C4-2B (cell line): ENCODE measurements around the gene LRP10.

Experiments used
- H3K27ac ChIP-seq: fragments of 450-650 bp; 2 replicates; pipeline ENCODE4 v1.5.1; 2017
- CTCF ChIP-seq: fragments of 450-650 bp; conservative IDR thresholded peaks from 2 replicates; pipeline ENCODE4 v1.5.1; 2017; ENCODE audit warnings: mild to moderate bottlenecking
- ZFX ChIP-seq: fragments of 450-650 bp; IDR thresholded peaks from 2 replicates; pipeline ENCODE4 v1.6.1; 2017

LRP10 gene

GRCh38 chr14:22900081-22900799 lies 28.7 kb downstream of the LRP10 start:
- TF ChIP-seq CTCF, result peak; percentile 75
- no peak for TF ChIP-seq ZFX

GRCh38 chr14:22901799-22902198 lies 30.3 kb downstream of the LRP10 start:
- TF ChIP-seq ZFX (no peak), CTCF (no peak)
- no peak overlapping the region for H3K27ac ChIP-seq

More at GRCh38 chr14:22900081-22900799, 28.7 kb downstream of the LRP10 start:
- no peak overlapping the region for H3K27ac ChIP-seq

- H3K27ac ChIP-seq, result peak overlapping the region; percentile 49; the same call in 1 of the 2 replicates
- no peak for TF ChIP-seq CTCF
- TF ChIP-seq ZFX, result no peak
Observed at GRCh38 chr14:22903742-22904087, 32.2 kb downstream of the LRP10 start.

GRCh38 chr14:22905627-22906026 lies 34.1 kb downstream of the LRP10 start:
- no peak overlapping the region for H3K27ac ChIP-seq
- TF ChIP-seq ZFX, result no peak
- TF ChIP-seq CTCF, result no peak

GRCh38 chr14:22906073-22906472 lies 34.5 kb downstream of the LRP10 start:
- H3K27ac ChIP-seq, result no peak overlapping the region

GRCh38 chr14:22907429-22907828 lies 35.9 kb downstream of the LRP10 start:
- no peak for TF ChIP-seq CTCF
- TF ChIP-seq ZFX, result no peak
- H3K27ac ChIP-seq, result no peak overlapping the region

More at GRCh38 chr14:22906073-22906472, 34.5 kb downstream of the LRP10 start:
- TF ChIP-seq ZFX (no peak), CTCF (no peak)

- TF ChIP-seq CTCF, result no peak
- TF ChIP-seq ZFX, result no peak
- H3K27ac ChIP-seq, result no peak overlapping the region
Observed at GRCh38 chr14:22908601-22909000, 37.1 kb downstream of the LRP10 start.
